Lower leg skin (tissue), 3 donors: Measurements from ENCODE around the gene KCNH8.

Experiments
- CTCF ChIP-seq, 3 donors: fragments of 450-650 bp; IDR thresholded peaks; one replicate each; pipeline ENCODE4 v1.5.1; 2016; ENCODE audit warnings: antibody characterized with exemption in 3 of 3, mild to moderate bottlenecking in 3 of 3, moderate library complexity in 2 of 3
- POLR2A ChIP-seq, 2 donors: fragments of 450-650 bp; IDR thresholded peaks; one replicate each; pipeline ENCODE4 v1.6.1; 2016 to 2017; ENCODE audit warnings: antibody characterized with exemption in 2 of 2, mild to moderate bottlenecking in 1 of 2, moderate library complexity in 1 of 2

- no peak for TF ChIP-seq POLR2A (IDR thresholded peaks at IDR 0.05)
- no peak for TF ChIP-seq CTCF (IDR thresholded peaks at IDR 0.05)
Observed at GRCh38 chr3:19199131-19199530, 50.8 kb downstream of the KCNH8 start.
